Right lobe of liver (tissue), 6 donors: Measurements from ENCODE around the gene FGR. TPM values are rescaled to one million over a fixed set of nuclear protein-coding genes. Genes with fewer than 3 reads are reported as not detected.

Source experiments
- ATAC-seq, 4 donors: fragments of 200-7000 bp; cut with Tn5 transposase; one replicate each; pipeline ENCODE4 v1.9.1; 2020; ENCODE audit warnings: mild to moderate bottlenecking in 4 of 4, moderate library complexity in 4 of 4
- DNase-seq, 3 donors: peaks; one replicate each; pipeline ENCODE4 v3.0.0-alpha.2; 2020
- H3K27ac ChIP-seq, 3 donors: fragments of 200-600 bp; one replicate each; pipeline ENCODE4 v1.8.0; 2022
- H3K27me3 ChIP-seq, 2 donors: fragments of 200-600 bp; one replicate each; pipeline ENCODE4 v1.8.0; 2022
- H3K36me3 ChIP-seq, 4 donors: fragments of 200-600 bp; sonication (generic) in 1 of 4; one replicate each; pipeline versions ENCODE4 v1.5.1 to v1.8.0; 2017 to 2022; ENCODE audit warnings: control low read depth in 1 of 4
- H3K4me1 ChIP-seq, 4 donors: fragments of 200-600 bp; sonication (generic) in 1 of 4; one replicate each; pipeline versions ENCODE4 v1.5.1 to v1.8.0; 2017 to 2022; ENCODE audit warnings: control low read depth in 1 of 4
- H3K4me3 ChIP-seq, 3 donors: fragments of 200-600 bp; one replicate each; pipeline ENCODE4 v1.8.0; 2022
- H3K9me3 ChIP-seq, 4 donors: fragments of 200-600 bp; sonication (generic) in 1 of 4; one replicate each; pipeline versions ENCODE4 v1.5.1 to v1.8.0; 2017 to 2022; ENCODE audit warnings: control low read depth in 1 of 4
- POLR2A ChIP-seq: fragments of 450-650 bp; IDR thresholded peaks from one replicate; pipeline ENCODE4 v1.6.1; 2017; ENCODE audit warnings: antibody characterized with exemption, mild to moderate bottlenecking
- WGBS: methylation state at CpG from one replicate; pipeline ENCODE4 v1.1.6; 2018; ENCODE audit warnings: low coverage, low lambda C conversion rate; ENCODE audit not compliant: insufficient coverage; ENCODE audit errors: missing lambda C conversion rate; 5-methylcytosine and 5-hydroxymethylcytosine counted together
- intact Hi-C, 2 donors: fragments of 100-400 bp; cut with DNase I; formaldehyde crosslinking; loops; one replicate each; pipeline versions ENCODE4 v1.11.2 to v1.14.1; 2022
- total RNA-seq, 6 experiments: library from RNA; depleted of rRNA in 2 of 6; stranded (reverse); fragments of >200 nt in 2 of 6; fragmentation: NEBNext Ultra II Directional in 3 of 6; extraction: Animal tissue kit (Norgen Biotek cat#: 25700) in 3 of 6; gene quantifications; one replicate each; pipeline versions ENCODE4 v1.1.0 to v1.2.4, GENCODE V29; 2016 to 2023
- TF ChIP-seq, protein P1 (sequence below), 4 donors: fragments of 200-600 bp in 3 of 4; fragments of 450-650 bp in 1 of 4; IDR thresholded peaks; one replicate each; pipeline versions ENCODE4 v1.5.1 to v1.8.0; 2016 to 2022; ENCODE audit warnings: antibody characterized with exemption in 4 of 4, mild to moderate bottlenecking in 2 of 4
- donor health status: DM: no; HTN: yes; CAD: no.
- donor health status: DM: no; HTN: no; CAD: no.
- donor health status: DM: no; HTN: no; CAD: no.
- donor health status: DM: no; HTN: yes; CAD: no.
- donor health status: DM: no; HTN: yes; CAD: no.

FGR gene
- total RNA-seq, 6 experiments from 2014 or later = 2.5 to 10.0 (median 6.3) TPM

GRCh38 chr1:27662261-27662660, 27.3 kb upstream of the FGR start:
- ATAC-seq (no peak), DNase-seq (no peak)
- WGBS = 58% methylated on average over 3 of the region's 5 CpGs
- TF ChIP-seq POLR2A = no peak
- TF ChIP-seq, protein P1, sequence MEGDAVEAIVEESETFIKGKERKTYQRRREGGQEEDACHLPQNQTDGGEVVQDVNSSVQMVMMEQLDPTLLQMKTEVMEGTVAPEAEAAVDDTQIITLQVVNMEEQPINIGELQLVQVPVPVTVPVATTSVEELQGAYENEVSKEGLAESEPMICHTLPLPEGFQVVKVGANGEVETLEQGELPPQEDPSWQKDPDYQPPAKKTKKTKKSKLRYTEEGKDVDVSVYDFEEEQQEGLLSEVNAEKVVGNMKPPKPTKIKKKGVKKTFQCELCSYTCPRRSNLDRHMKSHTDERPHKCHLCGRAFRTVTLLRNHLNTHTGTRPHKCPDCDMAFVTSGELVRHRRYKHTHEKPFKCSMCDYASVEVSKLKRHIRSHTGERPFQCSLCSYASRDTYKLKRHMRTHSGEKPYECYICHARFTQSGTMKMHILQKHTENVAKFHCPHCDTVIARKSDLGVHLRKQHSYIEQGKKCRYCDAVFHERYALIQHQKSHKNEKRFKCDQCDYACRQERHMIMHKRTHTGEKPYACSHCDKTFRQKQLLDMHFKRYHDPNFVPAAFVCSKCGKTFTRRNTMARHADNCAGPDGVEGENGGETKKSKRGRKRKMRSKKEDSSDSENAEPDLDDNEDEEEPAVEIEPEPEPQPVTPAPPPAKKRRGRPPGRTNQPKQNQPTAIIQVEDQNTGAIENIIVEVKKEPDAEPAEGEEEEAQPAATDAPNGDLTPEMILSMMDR (IDR thresholded peaks at IDR 0.05) = no peak
- no peaks in the 10 kb centered on the region for H3K4me1 ChIP-seq
- H3K36me3 ChIP-seq = no peaks in the 10 kb centered on the region
- intact Hi-C loops = loop anchor here (5.0 to 10.0 kb wide), 2 partner anchors 55 to 107 kb away; no protein-coding TSS in a partner anchor
- no peak overlapping the region for H3K4me3 ChIP-seq
- H3K27ac ChIP-seq = no peak overlapping the region
- H3K27me3 ChIP-seq = no peaks in the 10 kb centered on the region
- no peaks in the 10 kb centered on the region for H3K9me3 ChIP-seq

DNA sequence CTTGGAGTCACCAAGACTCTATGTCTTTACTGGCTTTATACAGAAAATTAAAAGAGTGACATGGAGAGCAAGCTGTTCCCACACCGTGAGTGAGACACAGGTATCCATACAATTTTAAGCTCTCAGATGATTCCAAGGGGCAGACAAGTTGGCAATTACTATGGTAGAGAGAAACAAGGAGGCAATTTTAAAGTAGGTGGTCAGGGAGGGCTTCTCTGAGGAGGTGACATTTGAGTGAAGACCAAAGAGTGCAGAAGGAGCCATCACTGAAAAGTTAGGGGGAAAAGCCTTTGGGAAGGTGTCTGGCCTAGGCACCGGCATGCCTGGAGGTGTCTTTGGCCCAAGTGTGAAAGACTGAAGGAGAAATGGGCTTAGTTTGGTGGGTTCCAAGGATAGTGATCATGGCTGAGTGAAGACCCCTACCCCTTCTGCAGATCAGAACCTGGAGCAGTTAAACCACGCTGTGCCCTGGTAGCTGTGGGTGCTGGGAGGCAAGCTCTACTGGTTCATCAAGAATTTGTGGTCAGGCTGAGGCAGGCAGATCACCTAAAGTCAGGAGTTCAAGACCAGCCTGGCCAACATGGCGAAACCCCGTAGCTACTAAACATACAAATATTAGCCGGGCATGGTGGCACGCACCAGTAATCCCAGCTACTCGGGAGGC, 26.6 kb upstream of the FGR start:
- no peak overlapping the region for H3K27ac ChIP-seq
- H3K4me3 ChIP-seq = no peak overlapping the region
- TF ChIP-seq, protein P1 (IDR thresholded peaks at IDR 0.05) = no peak
- no peak for TF ChIP-seq POLR2A
- H3K27me3 ChIP-seq = no peaks in the 10 kb centered on the region
- DNase-seq (no peak), ATAC-seq (no peak)
- no peaks in the 10 kb centered on the region for H3K36me3 ChIP-seq
- intact Hi-C loops = loop anchor here (5.0 to 10.0 kb wide), 2 partner anchors 54 to 107 kb away; no protein-coding TSS in a partner anchor
- H3K4me1 ChIP-seq = no peaks in the 10 kb centered on the region
- H3K9me3 ChIP-seq = no peaks in the 10 kb centered on the region
- 93% methylated on average over 7 of the region's 8 CpGs for WGBS

GRCh38 chr1:27660300-27660835, 25.4 kb upstream of the FGR start:
- no peaks in the 10 kb centered on the region for H3K27me3 ChIP-seq
- H3K4me1 ChIP-seq = no peaks in the 10 kb centered on the region
- no peaks in the 10 kb centered on the region for H3K9me3 ChIP-seq
- TF ChIP-seq, protein P1 (IDR thresholded peaks at IDR 0.05) = no peak
- TF ChIP-seq POLR2A = no peak
- H3K36me3 ChIP-seq = no peaks in the 10 kb centered on the region
- H3K27ac ChIP-seq = peak overlapping the region; percentile 47 to 76 (median 69)
- ATAC-seq (no peak), DNase-seq (no peak)
- H3K4me3 ChIP-seq = peak overlapping the region; percentile 47 to 60 (median 53)
- WGBS = 60% methylated on average over 10 of the region's 10 CpGs
- intact Hi-C loops = loop anchor here (5.0 to 10.0 kb wide), 2 partner anchors 53 to 106 kb away; no protein-coding TSS in a partner anchor

DNA sequence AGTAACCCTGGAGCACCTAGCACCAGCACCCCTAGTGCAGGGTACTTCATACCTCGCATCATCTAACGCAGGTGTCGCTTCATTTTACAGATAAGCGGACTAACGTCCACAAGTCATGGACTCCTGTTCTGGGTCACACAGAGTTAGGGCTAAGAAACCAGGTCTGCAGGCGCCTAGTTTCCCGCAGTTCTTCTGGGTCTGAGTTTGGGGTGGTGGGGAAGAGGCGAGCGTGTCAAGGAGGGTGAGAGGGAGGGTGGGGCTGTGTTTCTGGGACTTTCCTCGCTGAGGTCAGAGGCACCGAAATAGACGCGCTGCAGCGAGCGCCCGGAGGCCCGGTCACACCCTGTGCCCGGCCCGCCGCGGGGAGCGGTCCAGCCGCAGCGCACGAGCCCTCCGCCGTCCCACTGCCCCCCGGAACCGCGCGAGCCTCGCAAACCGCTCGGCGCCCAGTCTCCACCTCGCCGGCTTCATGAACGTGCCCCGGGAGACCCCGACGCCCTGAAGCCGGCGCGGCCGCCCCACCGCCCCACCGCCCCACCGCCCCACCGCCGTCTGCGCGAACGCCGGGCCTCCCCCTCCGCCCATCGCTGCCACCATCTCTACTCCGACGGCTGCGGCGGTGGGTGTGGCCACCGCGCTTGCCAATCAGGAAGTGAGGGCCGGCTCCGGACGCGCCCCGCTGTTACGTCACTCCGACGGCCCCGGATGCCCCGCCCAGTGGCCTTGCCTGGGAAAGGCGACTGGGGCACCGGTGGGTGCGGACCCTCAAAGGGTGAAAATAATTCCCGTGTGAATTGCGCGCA, 24.7 kb upstream of the FGR start:
- 5% methylated on average over 13 of the region's 78 CpGs for WGBS
- ATAC-seq (peak; percentile 80 to 91 (median 86)), DNase-seq (peak; percentile 89 to 92 (median 91))
- Histone ChIP-seq H3K27me3 (no peaks in the 10 kb centered on the region), H3K36me3 (no peaks in the 10 kb centered on the region), H3K27ac (peak overlapping the region; percentile 47 to 76 (median 69)), H3K9me3 (no peaks in the 10 kb centered on the region), H3K4me3 (peak overlapping the region; percentile 47 to 60 (median 53)), H3K4me1 (no peaks in the 10 kb centered on the region)
- TF ChIP-seq, protein P1 (IDR thresholded peaks at IDR 0.05) = no peak
- no peak for TF ChIP-seq POLR2A
- intact Hi-C loops = loop anchor here (5.0 to 10.0 kb wide), 3 partner anchors 42 to 105 kb away; no protein-coding TSS in a partner anchor
